ENCODE results near the gene DDX39B. TPM values are rescaled to one million over a fixed set of nuclear protein-coding genes. Genes with fewer than 3 reads are reported as not detected.
"Not testable (repeated sequence)": the region's sequence is repeated elsewhere in the genome, so short reads cannot be mapped to it uniquely, and the experiment has no call there.

Gene DDX39B
- total RNA-seq = 100 to 1,000 TPM; 198 to 217 TPM

DNA sequence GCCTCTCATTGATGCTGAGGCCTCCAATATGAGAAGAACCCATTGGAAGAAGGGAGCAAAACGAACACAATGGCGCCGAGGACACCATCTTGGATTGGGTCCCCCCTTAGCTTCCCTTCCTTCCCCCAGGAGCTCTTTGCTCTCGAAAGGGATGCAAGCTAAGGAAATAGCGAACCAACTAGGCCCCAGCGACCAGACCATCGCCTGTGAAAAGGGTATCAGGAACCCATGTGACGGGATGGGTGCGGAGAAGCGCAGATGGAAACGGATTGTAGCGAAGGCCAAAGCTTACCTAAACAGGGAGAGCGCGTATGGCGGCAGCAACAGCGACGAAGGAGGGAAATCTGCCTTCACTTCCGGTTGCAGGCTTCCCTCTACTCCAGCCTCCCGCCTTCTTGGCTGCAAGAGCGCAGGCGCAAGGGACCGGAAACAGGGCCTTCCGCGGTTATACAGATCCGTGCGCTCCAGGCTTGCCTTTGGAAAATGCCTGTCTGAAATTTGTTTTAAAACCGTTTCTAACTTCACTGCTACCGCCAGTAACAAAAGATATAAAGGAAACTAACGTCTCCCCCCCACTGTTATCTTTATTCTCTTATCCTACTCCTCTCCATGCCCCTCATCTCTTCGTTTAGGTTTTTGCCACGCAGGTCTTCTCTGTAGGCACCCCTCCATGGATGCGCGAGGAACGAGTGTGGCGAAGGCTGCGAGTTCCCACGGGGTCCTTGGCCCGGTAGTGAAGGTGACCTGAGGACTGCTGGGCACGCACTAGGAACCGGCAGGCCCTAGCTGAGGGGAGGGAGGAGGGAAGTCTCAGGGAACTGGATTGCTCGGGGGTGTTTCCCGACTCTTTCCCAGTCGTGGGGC lies at the start of gene DDX39B:
Gene DDX39B, minus strand, starts transcription at position 346 of the 864 bp plus-strand sequence. CDS start 1,471 bp downstream, outside the sequence.
- H3K36me3 ChIP-seq = peaks cover 25% of the 10 kb centered on the region
- no peaks in the 10 kb centered on the region for H3K9me3 ChIP-seq
- peak within 1 kb of the TSS; percentile 79 to 98 for H3K27ac ChIP-seq
- peak within 1 kb of the TSS; percentile 85 for H3K4me3 ChIP-seq
- peaks cover 25 to 41% of the 10 kb centered on the region in 2 donors for H3K4me1 ChIP-seq (ENCODE audit: control insufficient read depth in 1 of 2, low read depth in 2 of 2)
- DNase-seq (ENCODE audit: low spot score) = peak; percentile 88
- TF ChIP-seq, protein P1, sequence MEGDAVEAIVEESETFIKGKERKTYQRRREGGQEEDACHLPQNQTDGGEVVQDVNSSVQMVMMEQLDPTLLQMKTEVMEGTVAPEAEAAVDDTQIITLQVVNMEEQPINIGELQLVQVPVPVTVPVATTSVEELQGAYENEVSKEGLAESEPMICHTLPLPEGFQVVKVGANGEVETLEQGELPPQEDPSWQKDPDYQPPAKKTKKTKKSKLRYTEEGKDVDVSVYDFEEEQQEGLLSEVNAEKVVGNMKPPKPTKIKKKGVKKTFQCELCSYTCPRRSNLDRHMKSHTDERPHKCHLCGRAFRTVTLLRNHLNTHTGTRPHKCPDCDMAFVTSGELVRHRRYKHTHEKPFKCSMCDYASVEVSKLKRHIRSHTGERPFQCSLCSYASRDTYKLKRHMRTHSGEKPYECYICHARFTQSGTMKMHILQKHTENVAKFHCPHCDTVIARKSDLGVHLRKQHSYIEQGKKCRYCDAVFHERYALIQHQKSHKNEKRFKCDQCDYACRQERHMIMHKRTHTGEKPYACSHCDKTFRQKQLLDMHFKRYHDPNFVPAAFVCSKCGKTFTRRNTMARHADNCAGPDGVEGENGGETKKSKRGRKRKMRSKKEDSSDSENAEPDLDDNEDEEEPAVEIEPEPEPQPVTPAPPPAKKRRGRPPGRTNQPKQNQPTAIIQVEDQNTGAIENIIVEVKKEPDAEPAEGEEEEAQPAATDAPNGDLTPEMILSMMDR (IDR thresholded peaks at IDR 0.05) = no peak
- no peaks in the 10 kb centered on the region for H3K27me3 ChIP-seq (replicated peaks; ENCODE audit: insufficient read depth)
- peak; percentile 93 for ATAC-seq (ENCODE audit: insufficient number of reproducible peaks, low FRiP score, low read depth)

DNA sequence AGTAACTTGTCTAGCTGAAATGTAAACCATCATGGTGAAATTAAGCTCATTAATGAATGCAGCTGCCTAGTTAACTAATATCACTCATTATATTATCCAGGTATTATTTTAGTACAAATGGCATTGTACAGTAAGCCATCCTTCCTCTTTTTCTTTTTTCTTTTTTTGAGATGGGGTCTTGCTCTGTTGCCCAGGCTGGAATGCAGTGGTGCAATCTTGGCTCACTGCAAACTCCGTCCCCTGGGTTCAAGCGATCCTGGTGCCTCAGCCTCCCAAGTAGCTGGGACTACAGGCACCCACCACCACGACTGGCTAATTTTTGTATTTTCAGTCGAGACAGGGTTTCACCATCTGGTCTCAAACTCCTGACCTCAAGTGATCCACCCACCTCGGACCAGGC lies 48.9 kb upstream of the DDX39B start:
- H3K27me3 ChIP-seq (replicated peaks; ENCODE audit: insufficient read depth); DNase-seq (ENCODE audit: low spot score); H3K4me1 ChIP-seq (ENCODE audit: control insufficient read depth in 1 of 2, low read depth in 2 of 2); H3K36me3 ChIP-seq; H3K9me3 ChIP-seq; ATAC-seq (ENCODE audit: insufficient number of reproducible peaks, low FRiP score, low read depth); H3K4me3 ChIP-seq; H3K27ac ChIP-seq: not testable (repeated sequence)

DNA sequence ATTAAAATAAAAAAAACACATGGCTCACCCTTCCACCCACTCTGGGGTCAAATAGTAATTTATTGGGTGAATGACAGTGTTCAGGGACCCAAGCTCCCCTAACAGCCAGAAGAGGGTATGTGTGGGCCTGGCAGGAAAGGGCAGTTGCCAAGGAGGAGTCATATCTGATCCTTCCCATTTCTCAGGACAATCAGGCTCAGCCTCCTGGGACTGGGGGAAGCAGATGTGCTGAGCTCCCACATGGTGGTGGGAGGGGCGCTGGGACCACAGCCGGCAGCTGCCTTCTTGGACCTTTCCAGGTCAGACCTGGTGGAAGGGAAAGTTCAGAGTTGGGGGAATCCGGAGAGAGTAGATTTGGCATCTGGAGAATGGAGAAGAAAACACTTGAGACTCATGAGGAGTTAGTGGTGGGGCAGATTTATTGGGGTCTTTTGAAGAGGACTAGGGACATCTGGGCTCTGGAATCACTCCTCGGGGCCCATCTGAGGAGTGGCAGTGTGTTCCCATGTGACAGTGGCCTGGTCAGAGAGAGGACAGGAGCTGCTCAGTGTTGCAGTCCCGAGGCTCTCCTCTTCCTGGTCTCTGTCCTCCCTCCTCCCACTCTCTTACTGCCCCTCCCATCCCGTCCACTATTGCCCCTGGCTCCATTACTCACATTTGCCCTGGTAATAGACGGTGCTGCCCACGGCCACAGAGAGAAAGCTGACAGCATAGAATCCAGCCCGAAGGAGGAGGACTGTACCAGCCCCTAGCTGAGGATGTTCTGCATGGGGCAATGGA lies 47.3 kb upstream of the DDX39B start:
- Histone ChIP-seq H3K4me1 (ENCODE audit: control insufficient read depth in 1 of 2, low read depth in 2 of 2) (peaks cover 0 to 5% of the 10 kb centered on the region in 2 donors), H3K9me3 (no peaks in the 10 kb centered on the region), H3K27me3 (replicated peaks; ENCODE audit: insufficient read depth) (no peaks in the 10 kb centered on the region), H3K36me3 (no peaks in the 10 kb centered on the region), H3K27ac (no peak overlapping the region), H3K4me3 (no peak overlapping the region)
- TF ChIP-seq, protein P1 (IDR thresholded peaks at IDR 0.05) = no peak
- DNase-seq (ENCODE audit: low spot score) = no peak
- no peak for ATAC-seq (ENCODE audit: insufficient number of reproducible peaks, low FRiP score, low read depth)

DNA sequence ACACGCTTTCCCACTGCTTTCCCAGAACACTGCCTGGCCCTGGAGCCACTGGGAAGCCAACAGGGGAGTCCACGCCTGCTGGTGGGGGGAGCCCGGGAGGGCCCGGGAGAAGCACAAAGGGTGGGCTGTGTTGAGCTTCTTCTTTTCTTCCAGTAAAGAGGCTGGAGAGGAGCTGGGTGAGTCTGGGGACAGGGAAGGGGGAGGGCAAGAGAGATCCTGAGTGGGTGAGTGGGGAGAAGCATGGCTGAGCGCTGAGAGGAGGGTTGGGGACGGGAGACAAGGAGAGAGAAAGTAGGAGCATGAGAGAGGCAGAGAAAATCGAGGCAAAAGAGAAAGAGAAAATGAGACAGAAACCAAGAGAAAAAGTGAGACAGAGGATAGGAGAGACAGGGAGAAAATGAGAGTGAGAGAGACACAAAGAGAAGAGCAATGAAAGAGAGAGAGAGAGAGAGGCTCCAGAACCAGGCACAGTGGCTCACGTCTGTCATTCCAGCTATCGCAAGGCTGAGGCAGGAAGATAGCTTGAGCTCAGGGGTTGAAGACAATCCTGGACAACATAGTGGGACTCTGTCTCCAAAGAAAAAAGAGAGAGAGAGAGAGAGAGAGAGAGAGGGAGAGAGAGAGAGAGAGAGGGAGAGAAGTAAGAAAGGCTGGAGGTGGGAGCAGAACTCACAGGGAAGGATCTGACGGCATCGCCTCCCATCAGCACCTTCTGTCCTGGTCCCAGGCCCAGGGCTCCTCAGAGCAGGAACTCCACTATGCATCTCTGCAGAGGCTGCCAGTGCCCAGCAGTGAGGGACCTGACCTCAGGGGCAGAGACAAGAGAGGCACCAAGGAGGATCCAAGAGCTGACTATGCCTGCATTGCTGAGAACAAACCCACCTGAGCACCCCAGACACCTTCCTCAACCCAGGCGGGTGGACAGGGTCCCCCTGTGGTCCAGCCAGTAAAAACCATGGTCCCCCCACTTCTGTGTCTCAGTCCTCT lies 46.3 kb upstream of the DDX39B start:
- Histone ChIP-seq H3K9me3 (no peaks in the 10 kb centered on the region), H3K4me1 (ENCODE audit: control insufficient read depth in 1 of 2, low read depth in 2 of 2) (peaks cover 0 to 5% of the 10 kb centered on the region in 2 donors), H3K27ac (no peak overlapping the region), H3K36me3 (no peaks in the 10 kb centered on the region), H3K27me3 (replicated peaks; ENCODE audit: insufficient read depth) (no peaks in the 10 kb centered on the region), H3K4me3 (peak overlapping the region; percentile 25)
- ATAC-seq (ENCODE audit: insufficient number of reproducible peaks, low FRiP score, low read depth) (no peak), DNase-seq (ENCODE audit: low spot score) (no peak)
- TF ChIP-seq, protein P1 (IDR thresholded peaks at IDR 0.05) = no peak

DNA sequence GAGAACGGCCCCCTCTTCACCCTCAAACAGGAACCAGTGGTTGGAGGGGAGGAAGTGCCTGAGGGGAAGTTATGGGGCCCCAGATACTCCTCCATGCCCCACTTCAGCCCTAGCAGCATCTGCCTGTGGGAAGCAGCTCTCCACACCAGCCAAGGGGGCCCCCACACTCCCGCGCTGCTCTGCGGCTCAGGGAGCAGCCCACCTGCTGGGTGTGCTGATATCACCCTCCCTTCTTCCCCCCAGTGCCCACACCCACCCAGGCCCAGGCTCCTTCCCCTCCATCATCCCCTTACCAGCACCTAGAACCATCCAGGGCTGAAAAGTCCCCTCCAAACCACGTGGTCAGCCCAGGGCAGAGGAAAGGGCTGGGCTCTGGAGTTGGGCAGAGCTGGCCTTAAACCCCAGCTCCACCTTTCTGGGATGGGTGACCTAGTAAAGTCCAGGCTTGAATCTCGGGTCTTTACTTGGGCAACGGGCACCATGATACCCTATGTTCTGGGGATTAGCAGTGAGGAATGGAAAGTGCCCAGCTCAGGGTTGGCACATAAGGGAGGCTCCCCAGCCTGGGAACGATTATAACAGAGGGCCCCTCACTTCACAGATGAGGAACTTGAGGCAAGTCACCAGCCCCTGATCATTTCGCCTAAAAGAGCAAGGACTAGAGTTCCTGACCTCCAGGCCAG lies 44.9 kb upstream of the DDX39B start:
- peak overlapping the region; percentile 25 for H3K4me3 ChIP-seq
- ATAC-seq (ENCODE audit: insufficient number of reproducible peaks, low FRiP score, low read depth) (no peak), DNase-seq (ENCODE audit: low spot score) (no peak)
- TF ChIP-seq, protein P1 (IDR thresholded peaks at IDR 0.05) = no peak
- peaks cover 5 to 8% of the 10 kb centered on the region in 2 donors for H3K4me1 ChIP-seq (ENCODE audit: control insufficient read depth in 1 of 2, low read depth in 2 of 2)
- H3K36me3 ChIP-seq = no peaks in the 10 kb centered on the region
- H3K9me3 ChIP-seq = no peaks in the 10 kb centered on the region
- H3K27me3 ChIP-seq (replicated peaks; ENCODE audit: insufficient read depth) = no peaks in the 10 kb centered on the region
- H3K27ac ChIP-seq = peak overlapping the region in 1 of 2 donors; percentile 19
